Measurements from ENCODE around the gene CORO2A.

The CORO2A gene

DNA sequence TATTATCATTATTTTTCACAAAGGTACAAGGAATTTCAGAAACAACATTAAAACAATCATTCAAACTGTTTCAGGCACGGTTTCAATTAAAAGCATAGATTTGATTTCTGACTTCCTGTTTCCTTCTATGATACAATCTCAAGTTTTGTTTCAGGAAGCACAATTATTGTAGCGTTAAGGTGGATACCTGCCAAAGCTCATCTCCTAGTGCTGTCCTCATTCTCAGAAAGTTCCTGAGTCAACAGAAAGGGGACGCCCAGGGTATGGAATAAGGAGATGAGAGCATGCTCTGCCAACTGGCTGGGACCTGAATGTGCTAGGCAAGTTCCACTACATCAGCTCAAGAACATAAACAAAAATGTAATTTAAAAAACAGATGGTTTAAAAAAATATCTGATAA, 71.4 kb downstream of the CORO2A start:
- TF ChIP-seq YY1 (IDR thresholded peaks at IDR 0.05; ENCODE audit: low read depth) (no peak), RAD21 (IDR thresholded peaks at IDR 0.05; ENCODE audit: low read depth) (0 out of 2 replicates have a peak, but pooled peaks have one; percentile 13)

DNA sequence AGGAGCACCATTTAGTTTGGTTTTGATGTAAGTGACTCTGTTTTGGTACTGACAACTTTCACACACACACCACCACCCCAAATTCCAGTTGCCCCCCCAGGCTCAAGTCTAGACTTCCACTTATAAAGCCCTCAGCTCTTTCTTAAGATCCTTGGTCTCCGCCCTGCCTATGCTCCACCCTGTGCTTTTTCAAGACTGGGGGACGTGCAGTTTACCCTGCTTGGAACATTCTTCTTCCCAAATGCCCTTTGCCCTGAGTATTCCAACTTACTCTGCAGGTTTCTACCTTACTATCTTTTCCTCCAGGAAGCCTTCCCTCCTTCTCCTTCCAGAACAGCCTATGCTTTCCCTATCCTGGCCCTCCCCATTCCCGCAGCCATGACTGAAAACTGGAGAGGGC, 72.0 kb downstream of the CORO2A start:
- TF ChIP-seq EGR1 (IDR thresholded peaks at IDR 0.05): no peak
- no peak for TF ChIP-seq EP300 (IDR thresholded peaks at IDR 0.05; ENCODE audit: borderline replicate concordance)
- TF ChIP-seq CREB1 (IDR thresholded peaks at IDR 0.05; ENCODE audit: low read depth): no peak

DNA sequence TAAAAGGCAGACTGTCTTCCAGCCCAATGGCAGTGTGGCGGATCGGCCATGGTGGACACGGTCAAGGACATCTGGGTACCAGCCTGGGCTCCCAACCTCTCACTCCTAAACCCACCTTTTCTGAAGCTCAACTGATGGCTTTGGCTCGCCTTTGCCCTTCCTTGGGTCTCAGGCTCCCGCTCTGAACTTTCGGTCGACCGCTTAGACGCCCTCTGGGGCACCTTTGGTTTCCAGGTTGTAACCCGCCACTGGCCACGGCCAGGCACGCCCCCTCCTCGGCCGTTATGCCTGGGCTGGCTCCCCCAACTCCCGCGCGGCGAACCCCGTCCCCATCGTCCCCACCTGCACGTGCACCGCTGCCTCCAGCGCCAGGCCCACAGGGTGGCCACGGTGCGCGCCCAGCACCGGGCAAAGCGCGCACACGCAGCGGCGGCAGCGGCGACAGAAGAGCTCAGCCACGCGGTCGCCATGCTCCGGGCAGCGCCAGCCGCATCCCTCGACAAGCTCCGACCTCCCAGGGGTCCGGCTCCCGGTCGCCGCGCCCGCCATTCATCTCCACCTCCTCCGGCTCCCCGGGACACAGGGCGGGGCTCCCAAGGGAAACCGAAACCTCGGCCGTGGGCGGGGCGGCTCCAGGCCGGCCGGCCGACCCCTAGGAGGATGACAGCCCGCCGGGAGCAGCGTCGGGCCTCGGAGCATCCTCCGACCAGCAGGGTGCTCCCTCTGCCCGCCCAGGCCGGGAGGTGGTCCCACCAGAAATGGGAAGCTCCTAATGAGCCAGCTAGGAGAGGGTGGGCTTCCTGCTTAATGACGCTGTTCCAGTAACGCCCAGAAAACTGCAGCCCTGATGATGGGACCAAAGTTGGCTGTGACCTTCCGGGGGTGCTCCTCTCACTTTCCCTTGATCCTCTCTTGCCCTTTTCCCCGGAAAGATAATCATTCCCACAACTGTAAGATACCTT, 73.5 kb downstream of the CORO2A start, which contains the start of gene TRIM14:
TSS of gene TRIM14 (minus strand) at position 583 of the 962 bp plus-strand sequence. CDS start at position 549, 34 bp downstream.
- TF ChIP-seq, protein P1, sequence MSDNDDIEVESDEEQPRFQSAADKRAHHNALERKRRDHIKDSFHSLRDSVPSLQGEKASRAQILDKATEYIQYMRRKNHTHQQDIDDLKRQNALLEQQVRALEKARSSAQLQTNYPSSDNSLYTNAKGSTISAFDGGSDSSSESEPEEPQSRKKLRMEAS (IDR thresholded peaks at IDR 0.05): peak; percentile 96
- 0 out of 2 replicates have a peak, but pooled peaks have one; percentile 61 for TF ChIP-seq ZBTB7A (IDR thresholded peaks at IDR 0.05; ENCODE audit: low read depth)
- TF ChIP-seq CREB1 (IDR thresholded peaks at IDR 0.05; ENCODE audit: low read depth): no peak
- TF ChIP-seq RAD21 (IDR thresholded peaks at IDR 0.05; ENCODE audit: low read depth): peak; percentile 26; the same call in 1 of the 2 replicates
- no peak for TF ChIP-seq FOXM1 (IDR thresholded peaks at IDR 0.05; ENCODE audit: borderline replicate concordance, low read depth)
- TF ChIP-seq TAF1 (IDR thresholded peaks at IDR 0.05; ENCODE audit: low read depth): peak; percentile 45; the same call in 1 of the 2 replicates
- peak; percentile 18; the same call in 1 of the 2 replicates for TF ChIP-seq NFIC (IDR thresholded peaks at IDR 0.05)
- TF ChIP-seq, protein P2, sequence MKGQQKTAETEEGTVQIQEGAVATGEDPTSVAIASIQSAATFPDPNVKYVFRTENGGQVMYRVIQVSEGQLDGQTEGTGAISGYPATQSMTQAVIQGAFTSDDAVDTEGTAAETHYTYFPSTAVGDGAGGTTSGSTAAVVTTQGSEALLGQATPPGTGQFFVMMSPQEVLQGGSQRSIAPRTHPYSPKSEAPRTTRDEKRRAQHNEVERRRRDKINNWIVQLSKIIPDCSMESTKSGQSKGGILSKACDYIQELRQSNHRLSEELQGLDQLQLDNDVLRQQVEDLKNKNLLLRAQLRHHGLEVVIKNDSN (IDR thresholded peaks at IDR 0.05): peak; percentile 29; the same call in 1 of the 2 replicates
- no peak for TF ChIP-seq TCF12 (IDR thresholded peaks at IDR 0.05; ENCODE audit: low read depth)
- TF ChIP-seq EP300 (IDR thresholded peaks at IDR 0.05; ENCODE audit: borderline replicate concordance): no peak
- TF ChIP-seq, protein P3, sequence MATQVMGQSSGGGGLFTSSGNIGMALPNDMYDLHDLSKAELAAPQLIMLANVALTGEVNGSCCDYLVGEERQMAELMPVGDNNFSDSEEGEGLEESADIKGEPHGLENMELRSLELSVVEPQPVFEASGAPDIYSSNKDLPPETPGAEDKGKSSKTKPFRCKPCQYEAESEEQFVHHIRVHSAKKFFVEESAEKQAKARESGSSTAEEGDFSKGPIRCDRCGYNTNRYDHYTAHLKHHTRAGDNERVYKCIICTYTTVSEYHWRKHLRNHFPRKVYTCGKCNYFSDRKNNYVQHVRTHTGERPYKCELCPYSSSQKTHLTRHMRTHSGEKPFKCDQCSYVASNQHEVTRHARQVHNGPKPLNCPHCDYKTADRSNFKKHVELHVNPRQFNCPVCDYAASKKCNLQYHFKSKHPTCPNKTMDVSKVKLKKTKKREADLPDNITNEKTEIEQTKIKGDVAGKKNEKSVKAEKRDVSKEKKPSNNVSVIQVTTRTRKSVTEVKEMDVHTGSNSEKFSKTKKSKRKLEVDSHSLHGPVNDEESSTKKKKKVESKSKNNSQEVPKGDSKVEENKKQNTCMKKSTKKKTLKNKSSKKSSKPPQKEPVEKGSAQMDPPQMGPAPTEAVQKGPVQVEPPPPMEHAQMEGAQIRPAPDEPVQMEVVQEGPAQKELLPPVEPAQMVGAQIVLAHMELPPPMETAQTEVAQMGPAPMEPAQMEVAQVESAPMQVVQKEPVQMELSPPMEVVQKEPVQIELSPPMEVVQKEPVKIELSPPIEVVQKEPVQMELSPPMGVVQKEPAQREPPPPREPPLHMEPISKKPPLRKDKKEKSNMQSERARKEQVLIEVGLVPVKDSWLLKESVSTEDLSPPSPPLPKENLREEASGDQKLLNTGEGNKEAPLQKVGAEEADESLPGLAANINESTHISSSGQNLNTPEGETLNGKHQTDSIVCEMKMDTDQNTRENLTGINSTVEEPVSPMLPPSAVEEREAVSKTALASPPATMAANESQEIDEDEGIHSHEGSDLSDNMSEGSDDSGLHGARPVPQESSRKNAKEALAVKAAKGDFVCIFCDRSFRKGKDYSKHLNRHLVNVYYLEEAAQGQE (IDR thresholded peaks at IDR 0.05; ENCODE audit: low read depth): no peak
- 0 out of 2 replicates have a peak, but pooled peaks have one; percentile 54 for TF ChIP-seq YY1 (IDR thresholded peaks at IDR 0.05; ENCODE audit: low read depth)
- no peak for TF ChIP-seq TEAD4 (IDR thresholded peaks at IDR 0.05)
- peak; percentile 25 for TF ChIP-seq EGR1 (IDR thresholded peaks at IDR 0.05)
- no peak for TF ChIP-seq CEBPB (IDR thresholded peaks at IDR 0.05)

DNA sequence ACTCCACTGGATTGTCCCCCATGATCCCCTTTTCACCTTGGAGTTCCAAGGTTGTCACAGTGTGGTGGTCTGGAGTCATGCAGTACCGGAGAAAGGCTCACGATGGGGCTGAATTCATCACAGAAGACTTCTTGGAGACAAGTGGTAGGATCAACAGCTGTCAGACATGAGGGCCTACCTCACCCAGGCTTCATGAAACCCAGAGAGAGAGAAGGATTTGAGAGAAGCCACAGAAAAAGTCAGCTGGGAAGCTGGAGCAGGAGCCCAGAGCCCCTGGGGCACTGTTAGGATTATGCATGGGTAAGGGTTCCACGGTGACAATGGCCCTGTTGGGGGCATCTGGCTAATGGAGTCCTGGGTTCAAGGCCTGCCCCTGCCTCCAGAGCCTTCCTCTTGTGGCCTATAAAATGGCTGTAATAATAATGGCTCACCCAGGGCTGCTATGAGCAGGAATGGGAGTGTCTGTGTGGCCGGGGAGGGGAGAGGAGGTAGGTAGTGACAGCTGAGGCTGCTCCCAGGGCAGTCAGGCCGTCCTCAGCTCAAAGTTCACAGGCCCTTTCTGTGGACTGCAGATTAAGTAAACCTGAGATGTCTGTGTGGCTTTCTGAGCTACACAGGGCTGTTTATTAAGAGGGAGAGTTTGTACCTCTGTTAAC, 74.3 kb downstream of the CORO2A start:
- TF ChIP-seq, protein P2 (IDR thresholded peaks at IDR 0.05): no peak
- TF ChIP-seq RAD21 (IDR thresholded peaks at IDR 0.05; ENCODE audit: low read depth): peak; percentile 2; the same call in 1 of the 2 replicates

DNA sequence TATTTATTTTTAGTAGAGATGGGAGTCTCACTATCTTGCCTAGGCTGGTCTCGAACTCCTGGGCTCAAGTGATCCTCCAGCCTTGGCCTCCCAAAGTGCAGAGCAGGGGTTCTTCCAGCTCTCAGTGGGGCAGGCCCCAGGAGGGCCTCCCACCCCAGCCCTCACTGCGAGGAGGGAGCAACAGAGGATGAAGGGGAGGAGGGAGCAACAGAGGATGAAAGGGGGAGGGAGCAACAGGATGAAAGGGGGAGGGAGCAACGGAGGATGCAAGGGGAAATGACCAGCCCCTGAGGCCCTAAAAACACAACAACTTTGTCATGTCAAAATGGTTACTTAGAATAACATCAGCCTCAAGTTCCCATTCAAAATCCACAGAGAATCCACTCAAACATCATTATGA, 83.4 kb downstream of the CORO2A start:
- TF ChIP-seq YY1 (IDR thresholded peaks at IDR 0.05; ENCODE audit: low read depth): no peak
- TF ChIP-seq CREB1 (IDR thresholded peaks at IDR 0.05; ENCODE audit: low read depth): no peak
- TF ChIP-seq TCF12 (IDR thresholded peaks at IDR 0.05; ENCODE audit: low read depth): no peak
- TF ChIP-seq FOXM1 (IDR thresholded peaks at IDR 0.05; ENCODE audit: borderline replicate concordance, low read depth): no peak
- no peak for TF ChIP-seq NFIC (IDR thresholded peaks at IDR 0.05)
- no peak for TF ChIP-seq ZBTB7A (IDR thresholded peaks at IDR 0.05; ENCODE audit: low read depth)
- TF ChIP-seq, protein P2 (IDR thresholded peaks at IDR 0.05): no peak
- no peak for TF ChIP-seq RAD21 (IDR thresholded peaks at IDR 0.05; ENCODE audit: low read depth)
- no peak for TF ChIP-seq TAF1 (IDR thresholded peaks at IDR 0.05; ENCODE audit: low read depth)
- TF ChIP-seq, protein P1 (IDR thresholded peaks at IDR 0.05): no peak
- no peak for TF ChIP-seq EGR1 (IDR thresholded peaks at IDR 0.05)
- TF ChIP-seq, protein P3 (IDR thresholded peaks at IDR 0.05; ENCODE audit: low read depth): no peak
- no peak for TF ChIP-seq CEBPB (IDR thresholded peaks at IDR 0.05)
- no peak for TF ChIP-seq TEAD4 (IDR thresholded peaks at IDR 0.05)
- no peak for TF ChIP-seq EP300 (IDR thresholded peaks at IDR 0.05; ENCODE audit: borderline replicate concordance)

All from Ishikawa (cell line).